NCI-H510A treated with DMSO at 0.1 percent for 48 hours (cell line): ENCODE data around the gene SNRPD1.
"Not testable (repeated sequence)": the region's sequence is repeated elsewhere in the genome, so short reads cannot be mapped to it uniquely, and the experiment has no call there.

ENCODE experiments used
- DNase-seq: peaks from one replicate; lab custom pipeline; 2025; lab: John Stamatoyannopoulos, UW

Gene SNRPD1

DNA sequence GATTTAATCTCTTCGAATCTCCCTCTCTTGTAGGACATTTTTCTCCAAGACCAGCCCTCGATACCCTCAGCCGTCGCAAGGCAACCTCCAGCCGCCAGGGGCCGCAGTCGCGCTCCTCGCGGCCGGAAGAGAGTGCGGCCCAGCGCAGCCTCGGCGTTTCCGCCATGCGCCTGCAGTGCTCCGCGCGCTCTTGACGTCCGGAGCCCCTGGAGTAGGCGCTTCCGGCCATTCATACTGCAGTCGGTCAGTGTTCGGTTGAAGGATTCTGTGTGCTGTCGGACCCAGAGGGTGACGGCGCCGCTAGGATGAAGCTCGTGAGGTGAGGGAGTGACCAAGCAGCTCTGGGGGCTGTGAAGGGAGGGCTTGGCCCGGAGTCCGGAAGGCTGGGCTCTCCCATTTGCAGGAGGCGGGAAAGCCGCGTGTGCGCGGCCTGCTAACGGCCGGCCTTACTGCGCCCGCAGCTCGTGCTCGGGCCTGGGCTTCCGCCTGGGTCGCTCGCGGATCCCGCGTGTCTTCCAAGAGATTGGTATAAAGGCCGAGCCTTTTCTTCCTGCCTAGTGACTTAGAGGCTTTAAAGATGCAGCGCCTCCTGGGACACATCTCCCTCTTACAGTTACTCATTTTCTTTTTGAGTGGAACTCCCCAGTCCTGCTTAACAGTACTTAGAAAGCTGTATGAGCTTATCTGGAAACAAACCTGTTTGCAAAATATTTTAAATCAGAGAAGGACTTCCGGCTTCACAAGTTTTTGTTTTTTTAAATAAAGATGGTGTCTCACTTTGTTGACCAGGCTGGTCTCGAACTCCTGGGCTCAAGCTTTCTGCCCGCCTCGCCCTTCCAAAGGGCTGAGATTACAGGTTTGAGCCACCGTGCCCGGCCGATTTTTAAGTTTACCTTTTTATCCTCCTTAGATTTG, at the start of gene SNRPD1:
Gene SNRPD1, plus strand, starts transcription at position 190 of the 915 bp plus-strand sequence. Its CDS starts 116 bp downstream, at position 306.
- peak; percentile 56 for DNase-seq

- DNase-seq, result no peak
These were observed 40.3 kb upstream of the SNRPD1 start for GRCh38 chr18:21571772-21572171.

- DNase-seq, result no peak
These were observed 36.5 kb upstream of the SNRPD1 start for GRCh38 chr18:21575656-21576055.

DNA sequence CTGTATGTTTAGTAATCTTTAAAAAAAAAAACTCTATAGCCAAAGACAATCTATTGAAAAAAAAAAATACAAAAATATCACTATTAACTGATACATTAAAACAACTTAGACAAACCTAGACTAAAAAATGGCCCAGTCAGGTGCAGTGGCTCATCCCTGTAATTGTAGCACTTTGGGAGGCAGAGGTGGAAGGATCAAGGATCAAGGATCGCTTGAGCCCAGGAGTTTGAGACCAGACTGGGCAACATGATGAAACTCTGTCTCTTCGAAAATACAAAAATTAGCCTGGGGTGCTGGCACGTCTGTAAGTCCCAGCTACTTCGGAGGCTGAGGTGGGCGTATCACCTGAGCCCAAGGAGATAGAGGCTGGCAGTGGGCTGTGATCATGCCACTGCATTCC, 27.7 kb upstream of the SNRPD1 start:
- no peak for DNase-seq

DNA sequence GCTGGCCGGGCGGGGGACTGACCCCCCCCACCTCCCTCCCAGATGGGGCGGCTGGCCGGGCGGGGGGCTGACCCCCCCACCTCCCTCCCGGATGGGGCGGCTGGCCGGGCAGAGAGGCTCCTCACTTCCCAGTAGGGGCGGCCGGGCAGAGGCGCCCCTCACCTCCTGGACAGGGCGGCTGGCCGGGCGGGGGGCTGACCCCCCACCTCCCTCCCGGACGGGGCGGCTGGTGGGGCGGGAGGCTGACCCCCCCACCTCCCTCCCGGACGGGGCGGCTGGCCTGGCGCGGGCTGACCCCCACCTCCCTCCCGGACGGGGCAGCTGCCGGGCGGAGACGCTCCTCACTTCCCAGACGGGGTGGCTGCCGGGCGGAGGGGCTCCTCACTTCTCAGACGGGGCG, 19.8 kb upstream of the SNRPD1 start:
- DNase-seq, result not testable (repeated sequence)

GRCh38 chr18:21593540-21594257, 18.4 kb upstream of the SNRPD1 start:
- DNase-seq, result no peak

- DNase-seq, result no peak
These were observed 14.5 kb upstream of the SNRPD1 start for GRCh38 chr18:21597620-21598019.

DNA sequence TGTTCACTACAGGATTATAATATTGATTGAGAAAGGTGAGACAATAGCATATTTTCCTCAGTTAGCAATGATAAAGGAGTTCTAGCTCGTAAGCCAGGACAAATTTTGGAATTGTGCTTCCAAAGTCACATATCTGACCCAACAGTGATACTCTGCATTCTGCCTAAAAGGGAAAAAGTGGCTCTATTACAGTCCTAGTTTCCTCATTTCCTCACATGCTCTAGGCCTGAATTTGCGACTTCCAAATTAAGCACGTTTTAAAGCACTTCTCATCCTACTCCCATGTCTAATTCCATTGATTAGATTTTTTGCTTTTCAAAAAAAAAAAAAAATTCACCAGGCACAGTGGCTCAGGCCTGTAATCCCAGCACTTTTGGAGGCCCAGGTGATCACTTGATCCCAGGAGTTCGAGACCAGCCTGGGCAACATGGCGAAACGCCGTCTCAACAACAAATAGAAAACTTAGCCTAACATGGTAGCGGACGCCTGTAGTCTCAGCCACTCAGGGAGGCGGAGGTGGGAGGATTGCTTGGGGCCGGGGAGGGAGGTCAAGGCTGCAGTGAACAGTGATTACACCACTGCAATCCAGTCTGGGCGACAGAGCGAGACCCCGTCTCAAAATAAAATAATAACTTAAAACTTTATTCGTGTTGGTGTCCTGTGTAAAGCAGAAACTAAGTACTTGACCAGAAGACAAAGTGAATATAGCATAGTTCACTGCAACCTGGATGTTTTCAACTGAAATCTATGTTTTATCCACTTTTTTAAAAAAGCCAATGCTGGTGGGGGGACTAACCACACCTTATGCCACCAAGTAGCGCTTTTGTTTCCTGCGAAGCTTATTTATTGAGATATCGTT, 13.2 kb upstream of the SNRPD1 start:
- DNase-seq, result peak; percentile 4

DNA sequence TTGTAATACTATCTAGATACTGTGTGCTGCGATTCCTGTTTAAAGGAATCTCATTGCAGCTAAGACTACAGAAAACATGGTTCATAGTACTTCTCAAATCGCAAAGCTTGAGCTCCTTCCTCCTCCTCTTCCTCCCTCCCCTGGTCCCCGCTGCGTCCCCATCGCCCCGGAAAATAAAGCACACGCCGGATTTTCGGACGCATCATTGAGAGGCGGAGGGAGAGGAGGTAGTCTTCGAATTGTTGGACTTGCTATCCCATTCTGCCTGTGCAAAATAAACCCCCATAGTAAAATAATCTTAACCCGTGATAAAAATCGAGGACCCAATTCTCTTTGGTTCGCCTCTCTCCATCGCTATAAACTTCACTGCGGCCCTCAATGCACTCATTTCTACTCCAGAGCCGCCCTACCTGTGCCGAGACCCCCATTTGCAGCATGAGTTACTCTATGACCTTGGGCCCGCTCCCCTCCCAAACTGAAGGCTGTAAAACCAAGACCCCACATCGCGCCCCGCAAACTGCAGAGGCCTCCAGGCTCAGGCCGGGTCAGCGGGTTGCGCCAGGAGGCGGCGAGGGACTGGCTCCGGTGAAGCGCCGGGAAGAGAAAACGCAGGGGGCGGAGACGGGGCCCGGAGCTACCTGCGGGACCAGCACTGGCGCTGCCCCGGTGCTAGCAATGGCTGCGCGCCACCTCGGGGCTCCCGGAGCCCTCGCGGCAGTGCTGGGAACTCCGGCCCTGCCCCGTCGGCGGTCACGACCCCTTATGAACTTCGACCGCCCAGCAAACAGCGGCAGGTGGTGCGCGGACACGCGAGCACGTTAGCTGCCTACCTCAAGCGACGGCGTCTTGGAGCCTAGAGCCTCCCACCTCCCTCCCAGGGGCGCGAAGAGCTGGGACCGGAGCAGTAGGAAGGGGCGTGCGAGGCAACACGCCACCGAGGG, 12.3 kb upstream of the SNRPD1 start:
- DNase-seq, result peak; percentile 41

DNA sequence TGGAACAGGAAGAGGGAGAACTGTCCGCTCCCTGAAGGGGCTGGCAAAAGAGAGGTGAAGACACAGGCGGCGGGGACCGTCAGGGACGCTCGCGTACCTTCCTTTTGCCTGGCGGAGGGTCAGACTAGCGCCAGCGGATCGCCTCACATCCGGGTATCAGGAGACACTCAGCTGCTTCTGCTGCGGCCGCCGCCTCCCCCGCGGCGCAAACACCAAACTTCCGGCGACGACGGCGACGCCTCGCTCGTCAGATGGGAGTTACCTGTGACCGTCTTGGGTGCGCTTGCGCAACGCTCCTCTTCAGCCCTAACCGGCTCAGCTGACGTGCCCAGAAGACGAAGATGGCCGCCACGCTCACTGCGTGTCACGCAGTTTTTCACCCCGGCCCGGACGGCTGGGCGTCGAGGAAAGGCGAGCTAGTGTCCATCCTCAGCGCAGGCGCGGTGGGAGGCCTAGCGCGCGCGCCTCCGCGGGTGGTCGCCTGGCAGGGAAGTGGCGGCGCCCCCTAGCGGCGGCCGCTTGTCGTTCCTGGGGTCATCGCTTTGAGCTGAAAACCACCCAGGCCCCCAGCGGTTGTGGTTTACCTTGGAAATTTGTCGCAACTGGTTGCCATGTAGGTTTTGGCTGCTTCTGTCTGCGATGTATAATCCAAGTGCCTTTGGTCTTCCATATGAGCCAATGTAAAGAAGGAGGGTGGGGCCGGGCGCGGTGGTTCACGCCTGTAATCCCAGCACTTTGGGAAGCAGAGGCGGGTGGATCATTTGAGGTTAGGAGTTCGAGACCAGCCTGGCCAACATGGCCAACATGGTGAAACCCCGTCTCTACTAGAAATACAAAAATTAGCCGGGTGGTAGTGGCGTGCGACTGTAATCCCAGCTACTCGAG, 11.3 kb upstream of the SNRPD1 start, which contains the start of gene ESCO1:
Gene ESCO1, minus strand, starts transcription at position 179 of the 885 bp plus-strand sequence. CDS start 25,861 bp downstream, outside the sequence.
- peak; percentile 82 for DNase-seq

GRCh38 chr18:21602299-21602587, 9.9 kb upstream of the SNRPD1 start:
- no peak for DNase-seq

- DNase-seq, result no peak
These were observed 7.4 kb upstream of the SNRPD1 start for GRCh38 chr18:21604671-21605070.

DNA sequence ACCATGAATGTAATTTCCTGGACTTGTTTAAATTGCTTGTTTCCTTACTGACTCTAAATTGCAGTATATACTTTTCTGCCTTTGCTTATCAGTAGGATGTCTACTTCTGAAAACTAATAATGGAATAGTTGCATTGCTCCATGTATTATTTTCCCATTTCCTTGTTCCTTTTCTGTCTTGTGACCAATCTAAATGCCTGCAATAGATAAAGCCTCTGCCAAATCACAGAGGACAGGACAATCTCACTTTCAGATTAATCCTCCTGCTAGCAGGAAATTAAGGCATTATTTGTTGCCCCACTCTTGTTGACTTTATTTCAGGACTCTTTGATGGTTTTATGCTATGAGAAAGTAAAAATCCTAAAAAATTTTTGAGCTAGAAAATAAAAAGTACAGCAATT, 6.9 kb upstream of the SNRPD1 start:
- DNase-seq, result no peak

GRCh38 chr18:21611401-21612124, 551 bp upstream of the SNRPD1 start:
- DNase-seq, result not testable (repeated sequence)

DNA sequence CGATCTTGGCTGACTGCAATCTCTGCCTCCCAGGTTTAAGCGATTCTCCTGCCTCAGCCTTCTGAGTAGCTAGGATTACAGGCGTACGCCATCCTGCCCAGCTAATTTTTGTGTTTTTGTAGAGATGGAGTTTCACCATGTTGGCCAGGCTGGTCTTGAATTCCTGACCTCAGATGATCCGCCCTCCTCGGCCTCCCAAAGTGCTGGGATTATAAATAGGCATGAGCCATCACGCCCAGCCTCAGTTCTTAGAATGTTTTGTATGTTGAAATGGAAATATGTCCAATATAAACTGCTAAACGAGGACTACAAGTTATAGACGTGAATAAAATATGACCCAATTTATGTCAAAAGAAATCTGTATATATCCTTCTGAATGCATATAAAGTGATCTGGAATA, 9.5 kb downstream of the SNRPD1 start:
- DNase-seq, result not testable (repeated sequence)

- no peak for DNase-seq
These were observed 17.1 kb downstream of the SNRPD1 start for GRCh38 chr18:21629089-21629832.

- DNase-seq, result no peak
These were observed 20.3 kb downstream of the SNRPD1 start for GRCh38 chr18:21632393-21632792.

GRCh38 chr18:21634588-21635199, 22.6 kb downstream of the SNRPD1 start:
- DNase-seq, result no peak
